SK-N-MC (cell line): Measurements from ENCODE around the gene CD200R1L.

ENCODE experiments used
- EZH2 ChIP-seq: fragments of 200-600 bp; sonication (generic); IDR thresholded peaks from one replicate; pipeline ENCODE4 v1.6.1; 2017; ENCODE audit warnings: antibody characterized with exemption
- FOXP2 ChIP-seq: optimal IDR thresholded peaks from 2 replicates; pipeline ENCODE3; 2011; ENCODE audit warnings: mild to moderate bottlenecking, moderate library complexity; ENCODE audit not compliant: insufficient read depth; ENCODE audit errors: extremely low read length, control extremely low read depth
- POLR2AphosphoS5 ChIP-seq: IDR thresholded peaks from 2 replicates; pipeline ENCODE4 v1.6.1; 2012; ENCODE audit warnings: mild to moderate bottlenecking, low read depth, low read length, borderline replicate concordance

DNA sequence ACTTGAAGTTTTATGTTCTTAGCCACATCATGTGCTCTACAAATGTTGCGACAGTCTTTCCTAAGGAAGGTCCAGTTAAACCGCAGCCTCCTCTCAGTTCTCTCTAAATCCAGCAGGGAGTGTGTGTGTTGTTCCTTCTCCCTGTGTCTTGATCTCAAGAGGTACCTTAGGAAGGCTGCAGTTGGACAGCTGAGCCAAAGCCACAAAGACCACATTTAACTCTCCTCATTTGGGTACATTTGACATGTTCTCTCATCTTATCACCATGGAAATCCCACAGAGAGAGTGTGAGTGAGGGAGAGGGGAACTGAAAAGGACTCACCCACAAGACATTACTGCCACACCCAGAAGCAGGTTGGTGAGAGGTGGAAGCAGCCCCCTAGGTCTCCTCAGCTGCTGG, 79.5 kb downstream of the CD200R1L start:
- TF ChIP-seq POLR2AphosphoS5 = no peak
- no peak for TF ChIP-seq EZH2
- TF ChIP-seq FOXP2 = no peak
